Measurements from ENCODE around the gene SHROOM3.
A peak's percentile ranks its signal among the peaks of the same experiment; 100 is the strongest.

The SHROOM3 gene

DNA sequence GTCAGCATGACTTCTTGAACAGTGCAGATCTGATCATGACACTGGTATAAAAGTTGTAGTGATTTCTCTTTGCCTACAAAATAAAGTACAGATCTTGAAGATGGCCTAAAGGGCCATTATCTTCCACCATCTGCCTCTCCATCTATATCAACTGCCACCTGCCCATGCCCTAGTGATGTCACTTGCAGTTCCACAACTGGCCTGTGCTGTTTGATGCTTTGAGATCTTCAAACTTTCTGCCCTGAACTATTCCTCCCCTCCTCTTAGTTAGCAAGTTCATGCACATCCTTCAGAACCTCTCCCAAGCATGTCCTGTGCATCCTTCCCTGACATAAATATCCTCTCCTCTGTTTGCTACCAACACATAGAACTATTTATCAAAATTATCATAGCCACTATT, 245.9 kb downstream of the SHROOM3 start:
- no peak for TF ChIP-seq CTCF (IDR thresholded peaks at IDR 0.05; ENCODE audit: borderline replicate concordance, control extremely low read depth, extremely low read depth, insufficient read depth, missing control alignments)
- in situ Hi-C loops (cut with MboI; ENCODE audit: low sequenced_read_pairs, unreplicated experiment): no loop called here
- no peak for DNase-seq (ENCODE audit: low spot score)

DNA sequence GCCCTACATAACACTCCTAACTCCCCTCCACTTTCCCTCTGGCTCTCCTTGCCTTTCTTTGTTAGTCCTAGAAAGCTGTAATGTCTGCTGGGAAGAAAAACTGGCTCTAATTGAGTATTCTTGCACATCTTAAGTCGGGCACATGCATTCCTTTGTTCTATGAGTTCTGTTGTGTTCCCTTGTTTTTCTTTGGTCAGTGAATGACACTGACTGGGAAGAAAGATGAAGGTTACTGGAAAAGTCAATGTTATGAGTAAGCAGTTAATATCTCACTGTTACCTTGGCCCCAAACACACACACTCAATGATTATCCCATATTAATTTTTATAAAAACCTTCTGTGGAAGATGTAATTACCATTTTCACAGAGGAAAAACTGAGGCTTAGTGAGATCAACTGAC, 247.0 kb downstream of the SHROOM3 start:
- in situ Hi-C loops (cut with MboI; ENCODE audit: low sequenced_read_pairs, unreplicated experiment): no loop called here
- TF ChIP-seq CTCF (IDR thresholded peaks at IDR 0.05; ENCODE audit: borderline replicate concordance, control extremely low read depth, extremely low read depth, insufficient read depth, missing control alignments): no peak
- DNase-seq (ENCODE audit: low spot score): no peak

DNA sequence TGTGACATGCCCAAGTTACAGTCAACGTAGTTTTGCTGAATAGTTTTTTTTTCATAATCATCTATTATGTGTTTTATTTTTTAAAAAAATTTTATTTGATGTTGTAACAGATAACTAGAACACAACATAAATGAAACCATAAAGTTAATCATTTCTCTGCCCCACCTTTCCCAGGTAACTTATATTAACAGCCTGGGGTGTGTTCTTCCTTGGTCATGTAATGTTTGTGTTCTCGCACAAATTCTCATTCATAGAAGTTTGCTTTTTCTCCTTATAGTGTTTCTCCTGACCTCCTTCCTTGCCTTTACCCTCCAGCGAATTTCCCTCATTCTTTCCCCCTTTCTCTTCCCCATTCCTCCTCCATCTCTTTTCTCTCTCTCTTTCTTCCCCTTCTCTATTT, 248.1 kb downstream of the SHROOM3 start:
- DNase-seq (ENCODE audit: low spot score): no peak
- TF ChIP-seq CTCF (IDR thresholded peaks at IDR 0.05; ENCODE audit: borderline replicate concordance, control extremely low read depth, extremely low read depth, insufficient read depth, missing control alignments): no peak
- in situ Hi-C loops (cut with MboI; ENCODE audit: low sequenced_read_pairs, unreplicated experiment): no loop called here

DNA sequence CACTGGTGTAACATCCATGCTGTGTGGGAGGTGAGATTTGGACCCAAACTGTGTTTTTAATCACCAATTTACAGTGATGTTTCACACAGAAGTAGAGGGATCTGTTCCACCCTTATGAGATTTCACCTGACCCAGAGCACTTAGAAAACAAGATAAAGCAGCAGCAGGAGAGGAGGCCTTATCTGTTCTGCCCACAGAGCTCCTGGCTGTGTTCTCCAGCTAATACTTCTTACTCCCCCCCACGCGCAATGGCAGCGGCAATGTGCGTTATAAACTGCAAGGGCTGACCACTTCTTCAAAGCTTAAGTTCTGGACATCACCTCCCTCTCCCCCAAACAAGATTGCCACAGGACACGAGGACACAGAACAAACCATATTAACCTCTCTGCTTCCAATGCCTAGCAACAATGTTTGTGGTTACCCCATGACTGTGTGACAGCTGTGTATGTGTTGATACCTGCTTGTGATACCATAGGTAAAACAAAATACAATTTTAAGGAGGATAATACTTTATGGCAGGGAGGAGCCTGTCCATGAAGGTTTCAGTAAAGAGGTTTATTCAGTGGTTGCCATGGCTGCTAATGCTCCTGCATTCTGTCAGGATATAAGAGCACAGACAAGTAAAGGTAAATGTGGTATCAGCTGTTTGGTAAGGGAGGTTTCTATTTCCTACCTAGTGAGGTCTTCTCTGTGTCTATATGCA, 252.9 kb downstream of the SHROOM3 start:
- in situ Hi-C loops (cut with MboI; ENCODE audit: low sequenced_read_pairs, unreplicated experiment): no loop called here
- TF ChIP-seq CTCF (IDR thresholded peaks at IDR 0.05; ENCODE audit: borderline replicate concordance, control extremely low read depth, extremely low read depth, insufficient read depth, missing control alignments): no peak
- no peak for DNase-seq (ENCODE audit: low spot score)

GRCh38 chr4:76688619-76689144, 253.7 kb downstream of the SHROOM3 start:
- DNase-seq (ENCODE audit: low spot score): no peak

DNA sequence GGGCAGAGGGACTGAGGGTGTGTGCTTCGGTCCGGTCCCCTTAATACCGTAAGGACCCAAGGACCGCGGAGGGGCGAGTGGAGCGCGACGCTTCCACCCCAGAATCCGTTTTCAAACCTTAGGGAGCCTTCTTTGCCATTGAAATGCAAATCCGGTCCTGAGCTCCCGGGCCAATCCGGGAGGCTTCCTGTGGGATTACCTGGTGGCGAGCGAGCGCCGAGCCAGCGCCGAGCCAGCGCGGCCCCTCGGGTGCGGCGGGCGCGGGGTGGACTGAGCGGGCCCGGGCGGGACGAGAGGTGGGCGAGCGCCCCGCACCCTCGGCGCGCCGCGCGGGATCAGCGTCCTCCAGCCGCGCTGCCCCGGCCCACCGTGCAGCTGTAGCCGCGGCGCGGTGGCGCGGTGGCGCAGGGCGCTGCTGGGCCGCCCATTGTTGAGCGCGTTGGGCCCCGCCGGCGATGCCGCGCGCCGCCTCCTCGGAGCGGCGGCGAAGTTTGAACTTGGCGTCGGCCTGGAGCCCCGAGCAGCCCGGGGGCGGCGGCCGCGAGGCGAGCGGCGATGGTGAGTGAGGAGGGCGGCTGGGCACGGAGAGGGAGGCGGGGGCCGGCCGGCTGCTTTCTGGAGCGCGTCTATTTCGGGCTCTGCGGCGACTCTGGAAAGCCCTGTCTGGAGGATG, 254.3 kb downstream of the SHROOM3 start:
- in situ Hi-C loops (cut with MboI; ENCODE audit: low sequenced_read_pairs, unreplicated experiment): no loop called here
- peak; percentile 65 for DNase-seq (ENCODE audit: low spot score)
- TF ChIP-seq CTCF (IDR thresholded peaks at IDR 0.05; ENCODE audit: borderline replicate concordance, control extremely low read depth, extremely low read depth, insufficient read depth, missing control alignments): no peak

More at GRCh38 chr4:76688619-76689144, 253.7 kb downstream of the SHROOM3 start:
- no peak for TF ChIP-seq CTCF (IDR thresholded peaks at IDR 0.05; ENCODE audit: borderline replicate concordance, control extremely low read depth, extremely low read depth, insufficient read depth, missing control alignments)
- in situ Hi-C loops (cut with MboI; ENCODE audit: low sequenced_read_pairs, unreplicated experiment): no loop called here

All from GM13976 (cell line).